HG03139 (cell line): Measurements from ENCODE around the gene EMC6.
A peak's percentile ranks its signal among the peaks of the same experiment; 100 is the strongest.

Source experiments
- ATAC-seq: cut with Tn5 transposase; IDR thresholded peaks from one replicate; pipeline ENCODE4 v1.9.1; 2021; ENCODE audit not compliant: unreplicated experiment

EMC6 gene

DNA sequence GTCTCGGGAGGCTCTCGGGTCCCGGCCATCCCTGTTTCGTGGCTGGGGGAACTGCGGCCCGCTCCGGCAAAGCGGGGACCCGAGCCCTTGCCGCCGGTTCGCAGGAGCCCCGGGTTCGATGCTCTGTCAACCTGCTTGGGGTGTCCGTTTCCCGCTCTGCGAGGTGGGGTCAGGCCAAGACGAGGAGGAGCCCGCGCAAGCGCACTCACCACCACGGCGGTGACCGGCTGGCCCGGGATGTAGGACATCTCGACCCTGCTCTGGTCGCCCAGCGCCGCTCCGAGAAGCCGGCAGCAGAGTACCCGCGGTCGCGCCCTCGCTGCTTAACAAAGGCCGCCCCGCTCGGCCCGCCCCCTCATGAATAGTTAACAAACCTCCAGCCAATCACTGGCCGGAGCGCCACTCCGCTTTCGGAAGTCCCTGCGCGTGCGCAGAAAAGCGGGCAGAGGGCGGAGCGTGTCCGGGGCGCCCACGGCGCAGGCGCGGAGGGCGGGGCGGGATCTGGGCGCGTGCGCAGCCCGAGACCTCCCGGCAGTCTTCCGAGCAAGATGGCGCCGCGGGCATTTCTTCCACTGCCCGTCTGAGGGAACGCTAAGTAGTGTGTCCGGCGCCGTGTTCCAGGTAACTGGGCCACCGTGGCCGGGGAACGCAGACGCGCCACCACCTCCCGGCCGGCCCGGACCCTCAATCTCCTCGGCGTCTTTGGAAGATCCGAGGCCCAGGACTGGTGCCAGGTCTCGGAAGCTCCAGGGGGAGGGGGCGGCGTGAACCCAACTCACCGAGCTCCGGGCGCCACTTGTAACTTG is at the start of gene EMC6, which contains the start of gene TAX1BP3:
EMC6 (plus strand) TSS at position 534 of the 806 bp plus-strand sequence. CDS start 335 bp downstream, outside the sequence.
TAX1BP3 (minus strand) TSS at position 300 of the 806 bp plus-strand sequence; CDS start at position 248, 52 bp downstream.
- ATAC-seq = peak; percentile 76

DNA sequence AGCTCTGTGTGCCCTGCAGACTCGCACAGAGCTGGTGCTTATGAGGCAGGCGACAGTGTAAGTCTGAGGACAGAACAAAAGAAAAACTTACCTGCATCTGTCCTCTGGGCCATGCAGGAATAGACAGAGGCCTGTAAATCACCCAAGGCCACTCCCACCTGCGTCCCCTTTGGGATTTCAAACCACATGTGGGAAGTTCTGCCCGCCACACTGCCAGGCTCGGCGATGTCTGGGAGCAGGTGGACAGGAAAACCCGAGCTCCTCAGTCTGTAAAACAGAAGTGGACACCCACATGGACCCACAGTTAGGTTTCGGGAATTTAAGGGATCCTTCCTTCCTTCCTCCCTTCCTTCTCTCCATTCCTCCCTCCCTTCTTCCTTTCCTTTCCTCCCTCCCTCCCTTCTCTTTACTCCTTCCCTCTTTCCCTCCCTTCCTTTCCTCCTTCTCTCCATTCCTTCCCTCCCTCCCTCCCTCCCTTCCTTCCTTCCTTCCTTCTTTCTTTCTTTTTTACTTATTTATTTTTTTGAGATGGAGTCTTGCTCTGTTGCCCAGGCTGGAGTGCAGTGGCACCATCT is 47.4 kb upstream of the EMC6 start:
- no peak for ATAC-seq

DNA sequence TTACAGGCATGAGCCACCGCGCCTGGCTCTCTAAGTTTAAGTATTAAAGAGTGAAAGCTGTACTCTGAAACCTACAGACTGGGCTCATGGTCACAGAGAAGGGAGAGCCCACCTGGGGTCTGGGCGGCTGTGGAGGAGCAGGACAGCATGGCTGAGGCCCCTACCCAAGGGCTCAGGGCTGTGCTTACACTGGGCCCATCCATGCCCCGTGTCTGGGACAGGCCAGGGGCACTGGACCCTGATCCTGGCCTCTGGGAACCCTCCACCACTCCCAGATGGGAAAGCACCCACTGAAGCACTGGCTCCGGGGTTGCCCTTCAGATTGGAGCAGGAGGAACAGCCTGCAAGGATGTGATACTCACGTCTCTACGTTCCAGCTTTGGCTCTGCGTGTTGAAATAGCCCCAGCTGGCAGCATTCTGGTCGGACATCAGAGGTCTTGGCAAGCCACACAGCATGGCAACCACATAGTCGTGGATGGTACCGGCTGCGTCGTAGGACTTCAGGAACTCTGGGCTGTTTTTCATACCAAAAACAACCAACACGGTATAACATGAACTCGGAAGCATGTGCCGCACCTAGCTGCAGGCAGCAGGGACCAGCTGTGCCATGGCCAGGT is 45.5 kb upstream of the EMC6 start:
- no peak for ATAC-seq

- ATAC-seq = no peak
These were observed 41.5 kb upstream of the EMC6 start for GRCh38 chr17:3626831-3627768.

DNA sequence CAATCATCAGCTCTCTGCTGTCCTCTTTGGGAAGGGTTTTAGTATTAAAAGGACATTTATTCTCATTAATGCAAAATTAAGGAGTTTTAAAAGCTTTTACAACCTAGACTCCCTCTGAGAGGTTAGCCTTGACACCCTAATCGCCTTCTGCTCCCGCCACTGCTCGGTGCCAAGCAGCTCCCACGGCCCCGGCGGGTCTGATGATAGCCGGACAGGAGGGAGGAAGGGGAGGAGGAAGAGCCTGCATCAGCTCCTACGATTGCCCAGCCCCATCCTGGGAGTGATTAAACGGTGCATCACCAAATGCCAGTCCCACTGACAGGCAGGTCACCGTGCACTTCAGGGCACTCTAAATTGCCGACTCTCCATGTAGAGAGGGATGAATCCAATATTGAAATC is 40.8 kb upstream of the EMC6 start:
- ATAC-seq = no peak

- ATAC-seq = no peak
These were observed 37.8 kb upstream of the EMC6 start for GRCh38 chr17:3630781-3631180.

- ATAC-seq = no peak
These were observed 36.3 kb upstream of the EMC6 start for GRCh38 chr17:3632287-3632686.

DNA sequence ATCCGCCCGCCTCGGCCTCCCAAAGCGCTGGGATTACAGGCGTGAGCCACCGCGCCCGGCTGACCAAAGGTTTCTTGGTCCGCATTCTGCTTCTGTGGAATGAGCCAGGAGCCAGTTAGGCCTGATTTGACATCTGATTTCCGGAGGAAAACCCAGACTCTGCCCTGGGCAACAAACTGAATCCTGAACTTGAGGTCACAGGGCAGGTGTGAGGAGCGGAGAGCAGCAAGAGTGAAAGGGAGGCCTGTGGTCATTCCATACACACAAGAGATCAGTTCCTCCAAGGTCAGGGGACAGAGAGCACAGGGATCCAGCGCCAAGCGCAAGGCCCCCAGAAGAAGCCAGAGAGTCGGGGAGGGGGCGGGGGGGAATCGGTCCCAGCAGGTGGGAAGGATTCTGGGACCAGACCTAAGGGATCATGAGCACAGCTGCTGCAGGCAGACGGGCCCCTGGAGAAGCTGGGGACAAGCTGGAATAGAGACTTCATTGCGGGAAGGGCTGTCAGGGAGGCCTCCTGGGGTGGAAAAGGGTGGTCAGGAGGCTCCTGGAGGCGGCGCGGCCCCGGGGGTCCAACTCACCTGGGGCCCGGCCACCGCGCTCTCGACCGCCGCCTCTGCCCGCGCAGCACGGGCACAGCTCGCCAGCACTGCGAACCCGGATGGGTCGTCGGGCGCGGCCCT is 33.0 kb upstream of the EMC6 start:
- no peak for ATAC-seq

DNA sequence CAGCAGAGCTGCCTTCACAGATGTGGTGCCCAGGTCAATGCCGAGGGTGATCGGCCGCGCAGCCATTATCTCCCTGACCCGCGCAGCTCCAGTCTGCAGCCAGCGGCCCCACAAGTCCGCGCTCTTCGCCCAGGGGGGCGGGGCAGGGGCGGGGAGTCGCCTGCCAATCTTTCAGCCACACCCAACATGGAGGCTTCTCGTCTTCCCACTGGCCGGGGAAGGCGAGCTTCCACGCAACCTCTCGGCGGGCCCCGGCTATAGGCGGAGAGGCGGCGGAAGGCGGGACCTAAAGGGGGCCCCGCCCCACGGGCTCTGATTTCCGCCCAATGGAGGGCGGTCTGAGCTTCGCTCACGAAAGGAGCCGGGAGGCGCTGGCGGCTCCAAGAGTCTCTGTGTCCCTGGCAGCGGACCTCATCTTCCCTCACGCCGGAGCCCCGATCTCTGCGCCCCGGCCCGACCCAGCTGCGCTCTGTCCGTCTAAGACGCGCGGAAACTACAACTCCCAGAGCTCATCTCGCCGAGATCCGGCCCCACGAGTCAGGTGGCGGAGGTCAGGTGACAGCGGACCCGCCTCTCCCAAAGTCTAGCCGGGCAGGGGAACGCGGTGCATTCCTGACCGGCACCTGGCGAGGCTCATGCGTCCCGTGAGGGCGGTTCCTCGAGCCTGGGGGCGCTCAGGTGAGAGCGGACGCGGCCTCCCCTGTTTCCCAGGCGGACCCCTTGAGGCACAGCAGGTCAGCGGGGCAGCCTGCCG is 32.3 kb upstream of the EMC6 start, which contains the start of the genes CTNS and SHPK:
CTNS (plus strand) TSS at position 607 of the 754 bp plus-strand sequence. CDS start 3,447 bp downstream, outside the sequence.
SHPK (minus strand) TSS at position 97 of the 754 bp plus-strand sequence; CDS start at position 66, 31 bp downstream.
- ATAC-seq = peak; percentile 93

GRCh38 chr17:3636908-3637373 is 31.7 kb upstream of the EMC6 start:
- peak; percentile 6 for ATAC-seq

GRCh38 chr17:3639981-3640596 is 28.5 kb upstream of the EMC6 start:
- ATAC-seq = no peak

- no peak for ATAC-seq
These were observed 27.6 kb upstream of the EMC6 start for GRCh38 chr17:3641014-3641413.

DNA sequence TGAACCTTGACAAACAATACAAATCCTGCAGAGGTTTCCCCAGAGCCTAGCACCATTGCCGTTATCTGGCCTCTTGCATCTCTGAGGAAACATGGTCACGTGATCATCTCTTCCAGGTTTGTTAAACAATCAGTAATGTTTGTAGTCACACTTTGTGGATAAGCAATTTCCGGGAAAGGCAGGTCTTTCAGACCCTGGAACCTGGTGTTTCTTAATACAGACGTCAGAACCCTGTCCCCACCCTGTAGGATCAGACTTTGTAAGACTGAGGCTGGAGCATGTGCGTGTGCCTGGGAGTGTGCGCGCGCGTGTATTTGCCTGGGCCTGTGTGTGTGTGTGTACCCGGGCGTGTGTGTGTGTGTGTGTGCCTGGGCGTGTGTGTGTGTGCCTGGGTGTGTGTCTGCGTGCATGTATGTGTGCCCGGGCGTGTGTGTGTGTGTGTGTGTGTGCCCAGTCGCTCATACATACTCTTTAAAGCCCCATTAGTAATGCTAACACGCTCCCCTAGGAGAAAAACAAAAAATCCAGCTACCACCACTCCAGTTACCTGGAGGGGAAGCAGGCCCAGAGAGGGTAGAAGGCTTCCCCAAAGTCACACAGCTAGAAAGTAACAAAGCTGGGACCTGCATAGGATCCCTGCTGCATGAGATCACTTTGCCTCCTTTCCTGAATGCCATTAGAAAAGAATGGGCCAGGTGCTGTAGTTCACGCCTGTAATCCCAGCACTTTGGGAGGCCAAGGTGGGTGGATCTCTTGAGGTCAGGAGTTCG is 26.7 kb upstream of the EMC6 start:
- no peak for ATAC-seq

GRCh38 chr17:3643889-3644349 is 24.7 kb upstream of the EMC6 start:
- ATAC-seq = no peak

DNA sequence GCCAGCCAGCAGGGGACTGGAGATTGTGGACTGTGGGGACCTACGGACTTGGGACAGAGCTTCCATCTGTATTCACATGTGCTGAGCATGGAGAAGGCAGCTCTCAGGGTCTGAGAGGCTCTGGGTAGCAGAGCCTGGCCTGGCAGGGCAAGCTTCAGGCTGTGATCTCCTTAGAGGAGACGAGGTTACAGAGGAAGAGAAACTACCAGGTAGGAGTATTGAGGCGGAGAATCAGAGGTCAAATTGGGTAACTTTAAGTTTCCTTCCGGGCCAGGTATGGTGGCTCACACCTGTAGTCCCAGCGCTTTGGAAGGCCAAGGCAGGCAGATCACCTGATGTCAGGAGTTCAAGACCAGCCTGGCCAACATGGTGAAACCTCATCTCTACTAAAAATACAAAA is 23.3 kb upstream of the EMC6 start:
- no peak for ATAC-seq

DNA sequence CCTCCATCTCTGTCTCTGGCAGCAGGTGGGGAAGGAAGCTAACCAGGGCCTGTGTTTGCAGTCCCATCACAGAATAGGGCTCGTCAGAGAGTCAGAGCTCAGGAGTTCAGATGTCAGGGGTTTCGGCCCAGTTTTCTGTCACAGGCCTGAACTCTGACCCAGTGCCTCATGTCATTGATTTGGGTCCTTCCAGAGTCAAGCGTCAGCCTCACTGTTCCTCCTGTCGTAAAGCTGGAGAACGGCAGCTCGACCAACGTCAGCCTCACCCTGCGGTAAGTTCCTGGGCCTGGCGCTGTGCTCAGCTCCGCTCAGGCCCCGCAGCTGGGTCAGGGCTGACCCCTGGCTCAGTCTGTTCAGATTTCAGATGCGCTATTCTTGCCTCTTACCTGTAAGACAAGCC is 21.4 kb upstream of the EMC6 start:
- ATAC-seq = no peak

DNA sequence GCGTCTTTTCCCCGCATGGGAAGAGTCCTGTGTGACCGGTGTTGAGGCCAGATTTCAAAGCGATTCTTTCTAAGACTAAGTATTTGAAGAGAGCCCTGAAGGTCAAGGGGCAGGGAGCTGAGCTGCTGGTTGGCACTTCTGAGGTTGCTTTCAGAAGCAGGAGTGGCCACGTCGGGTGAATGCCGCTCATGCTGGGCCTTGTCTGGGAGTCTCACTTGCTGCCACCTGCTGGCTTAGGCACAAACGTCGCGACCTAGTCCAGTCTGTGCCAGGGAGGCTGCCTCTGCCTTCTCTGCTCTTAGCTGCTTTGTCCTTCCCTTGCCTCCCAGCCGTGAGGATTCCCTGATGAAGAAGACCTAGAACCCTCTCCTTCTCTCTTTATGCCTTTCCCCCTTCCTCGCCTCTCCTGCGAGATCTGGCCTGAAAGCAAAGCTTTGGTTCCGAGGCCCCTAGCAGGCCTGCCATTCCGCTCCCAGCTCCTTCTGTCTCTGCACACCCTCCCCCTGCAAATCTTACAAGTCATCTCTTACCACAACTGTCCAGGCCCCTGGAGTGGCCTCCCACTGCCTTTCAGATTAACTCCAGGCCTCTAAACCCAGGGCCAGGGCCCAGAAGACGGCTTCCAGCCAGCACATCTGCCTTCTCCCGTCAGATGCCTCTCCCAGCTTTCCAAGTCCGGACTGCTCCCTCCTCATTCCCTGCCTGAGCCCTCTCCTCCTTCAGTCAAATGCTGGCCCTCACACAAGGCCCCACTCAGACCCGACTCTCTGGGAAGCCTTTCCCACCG is 20.6 kb upstream of the EMC6 start:
- no peak for ATAC-seq
